ENCODE results near the gene NTNG1.

- no peak for TF ChIP-seq POLR2AphosphoS2 (IDR thresholded peaks at IDR 0.05; ENCODE audit: low read depth, low read length)
- TF ChIP-seq RNF2 (conservative IDR thresholded peaks at IDR 0.05; ENCODE audit: low read depth), result no peak
- no peak for TF ChIP-seq RAD51 (IDR thresholded peaks at IDR 0.05; ENCODE audit: borderline replicate concordance)
- no peak for TF ChIP-seq SMC3 (IDR thresholded peaks at IDR 0.05; ENCODE audit: low read length)
- no peak for TF ChIP-seq STAT6 (CRISPR knock-in tag; IDR thresholded peaks at IDR 0.05; ENCODE audit: borderline replicate concordance)
- TF ChIP-seq ZNF382 (CRISPR knock-in tag; IDR thresholded peaks at IDR 0.05; ENCODE audit: borderline replicate concordance), result no peak
- no peak for TF ChIP-seq POLR2A (IDR thresholded peaks at IDR 0.05; ENCODE audit: insufficient read depth in 1 of 2, low read depth in 2 of 2, low read length in 2 of 2)
- no peak for TF ChIP-seq POLR2AphosphoS5 (IDR thresholded peaks at IDR 0.05; ENCODE audit: low read depth, low read length)
- no peak for TF ChIP-seq SUZ12 (IDR thresholded peaks at IDR 0.05; ENCODE audit: low read depth, low read length)
- TF ChIP-seq ATM (IDR thresholded peaks at IDR 0.05; ENCODE audit: borderline replicate concordance), result no peak
- TF ChIP-seq ARID4A (CRISPR knock-in tag; IDR thresholded peaks at IDR 0.05; ENCODE audit: borderline replicate concordance), result no peak
- no peak for TF ChIP-seq ARID5B (CRISPR knock-in tag; IDR thresholded peaks at IDR 0.05)
- no peak for TF ChIP-seq CBX5 (CRISPR knock-in tag; IDR thresholded peaks at IDR 0.05; ENCODE audit: borderline replicate concordance)
- TF ChIP-seq CTCF (CRISPR knock-in tag; IDR thresholded peaks at IDR 0.05), result no peak
Measured at GRCh38 chr1:107459204-107459904, 318.5 kb downstream of the NTNG1 start.
